Prostate gland (tissue), 2 donors: ENCODE measurements around the gene MSS51. TPM values are rescaled to one million over a fixed set of nuclear protein-coding genes. Genes with fewer than 3 reads are reported as not detected.

Experiments
- DNase-seq: peaks from one replicate; pipeline ENCODE4 v3.0.0-alpha.2; 2019; ENCODE audit warnings: low spot score
- H3K27ac ChIP-seq, 2 donors: fragments of 200-600 bp; sonication (generic); 2 replicates each; pipeline ENCODE4 v1.5.1; 2017 to 2019
- H3K27me3 ChIP-seq: fragments of 200-600 bp; sonication (generic); replicated peaks from 2 replicates; pipeline ENCODE4 v1.5.1; 2019; ENCODE audit not compliant: insufficient read depth
- H3K36me3 ChIP-seq, 2 donors: fragments of 200-600 bp; sonication (generic); 1 replicate in 1 of 2; 2 replicates in 1 of 2; pipeline versions ENCODE4 v1.5.1 to v1.8.1; 2017 to 2019
- H3K4me1 ChIP-seq: fragments of 200-600 bp; sonication (generic); replicated peaks from 2 replicates; pipeline ENCODE4 v1.5.1; 2019
- H3K4me3 ChIP-seq, 2 donors: fragments of 200-600 bp; sonication (generic); 2 replicates each; pipeline ENCODE4 v1.5.1; 2017 to 2019
- H3K9me3 ChIP-seq: fragments of 200-600 bp; sonication (generic); 2 replicates; pipeline ENCODE4 v1.5.1; 2017
- POLR2A ChIP-seq: fragments of 450-650 bp; IDR thresholded peaks from one replicate; pipeline ENCODE4 v1.6.1; 2016; ENCODE audit warnings: antibody characterized with exemption, mild to moderate bottlenecking
- POLR2AphosphoS5 ChIP-seq: sonication (generic); formaldehyde crosslinking; IDR thresholded peaks from one replicate; pipeline ENCODE4 v1.6.1; 2017; ENCODE audit warnings: antibody characterized with exemption
- WGBS: methylation state at CpG from one replicate; pipeline ENCODE4 v1.1.5; 2018; 5-methylcytosine and 5-hydroxymethylcytosine counted together
- intact Hi-C: fragments of 100-400 bp; cut with DNase I; formaldehyde crosslinking; loops from one replicate; pipeline ENCODE4 v1.14.2; 2022
- total RNA-seq, 2 donors: library from RNA; depleted of rRNA; stranded (reverse); fragments of >200 nt; gene quantifications; one replicate each; pipeline ENCODE4 v1.1.0, GENCODE V29; 2016
- TF ChIP-seq, protein P1 (sequence below), 4 experiments: fragments of 200-600 bp in 2 of 4; fragments of 450-650 bp in 2 of 4; sonication (generic) in 2 of 4; IDR thresholded peaks; 1 replicate in 3 of 4; 2 replicates in 1 of 4; pipeline ENCODE4 v1.5.1; 2016 to 2019; ENCODE audit warnings: antibody characterized with exemption in 4 of 4, mild to moderate bottlenecking in 2 of 4, moderate library complexity in 2 of 4

Gene MSS51
- 1 to 10 TPM; 2.2 to 2.4 TPM for total RNA-seq

DNA sequence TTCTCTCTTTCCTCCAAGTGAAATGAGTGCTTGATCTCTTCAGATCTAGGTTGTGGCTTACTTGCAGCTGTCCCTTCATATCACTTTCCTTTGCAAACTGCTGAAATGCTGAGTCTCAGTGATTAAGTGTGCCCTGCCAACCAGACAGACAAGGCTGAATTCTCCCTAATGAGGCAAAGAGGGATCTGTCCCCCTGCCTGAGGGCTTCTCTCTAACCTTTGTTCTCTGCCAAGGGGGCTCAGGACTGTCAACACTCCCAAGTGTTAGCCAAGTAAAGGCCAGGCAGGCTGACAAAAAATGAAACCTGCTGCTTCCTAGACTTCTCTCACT, at the start of gene MSS51:
TSS of gene MSS51 (minus strand) at position 24 of the 330 bp plus-strand sequence. CDS start 5,277 bp downstream, outside the sequence.
- DNase-seq, result no peak
- Histone ChIP-seq H3K4me1 (no peaks in the 10 kb centered on the region), H3K27ac (no peak within 1 kb of the TSS), H3K27me3 (no peaks in the 10 kb centered on the region), H3K36me3 (peaks cover 0 to 4% of the 10 kb centered on the region in 2 donors), H3K4me3 (no peak within 1 kb of the TSS), H3K9me3 (no peaks in the 10 kb centered on the region)
- intact Hi-C loops, result no loop called here
- TF ChIP-seq, protein P1, sequence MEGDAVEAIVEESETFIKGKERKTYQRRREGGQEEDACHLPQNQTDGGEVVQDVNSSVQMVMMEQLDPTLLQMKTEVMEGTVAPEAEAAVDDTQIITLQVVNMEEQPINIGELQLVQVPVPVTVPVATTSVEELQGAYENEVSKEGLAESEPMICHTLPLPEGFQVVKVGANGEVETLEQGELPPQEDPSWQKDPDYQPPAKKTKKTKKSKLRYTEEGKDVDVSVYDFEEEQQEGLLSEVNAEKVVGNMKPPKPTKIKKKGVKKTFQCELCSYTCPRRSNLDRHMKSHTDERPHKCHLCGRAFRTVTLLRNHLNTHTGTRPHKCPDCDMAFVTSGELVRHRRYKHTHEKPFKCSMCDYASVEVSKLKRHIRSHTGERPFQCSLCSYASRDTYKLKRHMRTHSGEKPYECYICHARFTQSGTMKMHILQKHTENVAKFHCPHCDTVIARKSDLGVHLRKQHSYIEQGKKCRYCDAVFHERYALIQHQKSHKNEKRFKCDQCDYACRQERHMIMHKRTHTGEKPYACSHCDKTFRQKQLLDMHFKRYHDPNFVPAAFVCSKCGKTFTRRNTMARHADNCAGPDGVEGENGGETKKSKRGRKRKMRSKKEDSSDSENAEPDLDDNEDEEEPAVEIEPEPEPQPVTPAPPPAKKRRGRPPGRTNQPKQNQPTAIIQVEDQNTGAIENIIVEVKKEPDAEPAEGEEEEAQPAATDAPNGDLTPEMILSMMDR (IDR thresholded peaks at IDR 0.05), result no peak

GRCh38 chr10:73480158-73480557, 46.8 kb upstream of the MSS51 start:
- Histone ChIP-seq H3K27me3 (no peaks in the 10 kb centered on the region), H3K4me3 (no peak overlapping the region), H3K27ac (no peak overlapping the region), H3K9me3 (no peaks in the 10 kb centered on the region), H3K36me3 (no peaks in the 10 kb centered on the region), H3K4me1 (no peaks in the 10 kb centered on the region)
- intact Hi-C loops, result no loop called here
- DNase-seq, result no peak
- TF ChIP-seq, protein P1 (IDR thresholded peaks at IDR 0.05), result no peak
- no peak for TF ChIP-seq POLR2A
- 86% methylated on average over 7 of the region's 7 CpGs for WGBS

GRCh38 chr10:73478636-73479035, 45.3 kb upstream of the MSS51 start:
- TF ChIP-seq, protein P1 (IDR thresholded peaks at IDR 0.05), result no peak
- no peak for TF ChIP-seq POLR2AphosphoS5
- TF ChIP-seq POLR2A, result no peak
- intact Hi-C loops, result no loop called here
- no peak for DNase-seq
- H3K27ac ChIP-seq, result no peak overlapping the region
- H3K36me3 ChIP-seq, result no peaks in the 10 kb centered on the region
- H3K9me3 ChIP-seq, result no peaks in the 10 kb centered on the region
- no peak overlapping the region for H3K4me3 ChIP-seq
- no peaks in the 10 kb centered on the region for H3K4me1 ChIP-seq
- H3K27me3 ChIP-seq, result no peaks in the 10 kb centered on the region
- WGBS, result 77% methylated on average over 3 of the region's 3 CpGs

DNA sequence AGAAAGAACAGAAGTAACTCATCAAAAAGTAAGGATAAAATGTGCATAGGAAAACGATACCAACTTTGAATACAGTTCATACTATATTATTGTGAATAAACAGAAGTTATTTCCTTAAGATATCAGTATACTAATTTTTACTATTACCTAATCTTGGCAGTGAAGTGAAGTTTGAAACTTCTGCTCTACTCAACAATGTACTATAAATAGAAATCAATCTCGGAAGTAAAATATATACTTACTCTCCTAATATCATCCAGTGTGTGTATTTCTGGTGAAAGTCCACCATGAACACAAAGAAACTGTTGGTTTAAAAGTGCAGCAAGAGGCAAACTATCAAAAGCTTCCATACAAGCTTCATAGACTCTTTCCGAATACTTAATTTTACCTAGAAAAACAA, 37.9 kb upstream of the MSS51 start:
- H3K27me3 ChIP-seq, result no peaks in the 10 kb centered on the region
- no peak overlapping the region for H3K27ac ChIP-seq
- H3K36me3 ChIP-seq, result no peaks in the 10 kb centered on the region
- intact Hi-C loops, result no loop called here
- DNase-seq, result no peak
- no peaks in the 10 kb centered on the region for H3K9me3 ChIP-seq
- WGBS, result 85% methylated on average over 3 of the region's 3 CpGs
- no peaks in the 10 kb centered on the region for H3K4me1 ChIP-seq
- no peak for TF ChIP-seq POLR2A
- TF ChIP-seq, protein P1 (IDR thresholded peaks at IDR 0.05), result no peak
- no peak for TF ChIP-seq POLR2AphosphoS5
- no peak overlapping the region for H3K4me3 ChIP-seq

DNA sequence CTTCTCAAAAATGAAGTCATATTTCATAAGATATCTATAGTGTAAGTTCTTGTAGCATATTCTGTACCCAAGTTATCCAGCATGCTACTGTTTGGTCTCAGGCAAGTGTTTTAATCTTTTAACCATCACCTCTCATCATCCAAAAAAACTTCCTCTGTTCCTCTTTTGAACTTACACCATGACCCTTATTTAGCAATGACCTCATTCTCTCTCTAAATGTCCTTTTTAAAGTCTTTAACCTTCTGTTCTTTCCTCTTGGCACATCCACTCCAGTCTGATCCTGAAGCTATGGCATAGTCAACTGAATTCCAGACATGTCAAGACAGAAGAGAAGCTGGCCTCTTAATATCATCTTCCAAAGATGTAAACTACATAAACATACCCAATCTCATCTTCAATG, 36.2 kb upstream of the MSS51 start:
- Histone ChIP-seq H3K4me3 (no peak overlapping the region), H3K27me3 (no peaks in the 10 kb centered on the region), H3K4me1 (no peaks in the 10 kb centered on the region), H3K27ac (no peak overlapping the region), H3K9me3 (no peaks in the 10 kb centered on the region), H3K36me3 (peaks cover 0 to 4% of the 10 kb centered on the region in 2 donors)
- intact Hi-C loops, result no loop called here
- no peak for DNase-seq
- peak; percentile 4 for TF ChIP-seq POLR2AphosphoS5
- TF ChIP-seq, protein P1 (IDR thresholded peaks at IDR 0.05), result no peak
